ENCODE results near the gene ENC1.
"Not testable (repeated sequence)": the region's sequence is repeated elsewhere in the genome, so short reads cannot be mapped to it uniquely, and the experiment has no call there.

DNA sequence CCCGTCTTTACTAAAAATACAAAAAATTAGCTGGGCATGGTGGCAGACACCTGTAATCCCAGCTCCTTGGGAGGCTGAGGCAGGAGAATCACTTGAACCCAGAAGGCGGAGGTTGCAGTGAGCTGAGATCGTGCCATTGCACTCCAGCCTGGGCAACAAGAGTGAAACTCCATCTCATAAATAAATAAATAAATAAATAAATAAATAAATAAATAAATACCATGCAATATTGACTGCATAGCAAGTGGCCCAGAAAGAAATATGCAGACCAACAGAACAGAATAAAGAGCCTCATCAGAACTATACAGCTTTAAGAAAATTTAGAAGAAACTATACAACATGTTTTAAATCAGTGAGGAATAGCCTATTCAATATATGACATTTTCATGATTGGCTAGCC lies 37.6 kb upstream of the ENC1 start:
- TF ChIP-seq, protein P1, sequence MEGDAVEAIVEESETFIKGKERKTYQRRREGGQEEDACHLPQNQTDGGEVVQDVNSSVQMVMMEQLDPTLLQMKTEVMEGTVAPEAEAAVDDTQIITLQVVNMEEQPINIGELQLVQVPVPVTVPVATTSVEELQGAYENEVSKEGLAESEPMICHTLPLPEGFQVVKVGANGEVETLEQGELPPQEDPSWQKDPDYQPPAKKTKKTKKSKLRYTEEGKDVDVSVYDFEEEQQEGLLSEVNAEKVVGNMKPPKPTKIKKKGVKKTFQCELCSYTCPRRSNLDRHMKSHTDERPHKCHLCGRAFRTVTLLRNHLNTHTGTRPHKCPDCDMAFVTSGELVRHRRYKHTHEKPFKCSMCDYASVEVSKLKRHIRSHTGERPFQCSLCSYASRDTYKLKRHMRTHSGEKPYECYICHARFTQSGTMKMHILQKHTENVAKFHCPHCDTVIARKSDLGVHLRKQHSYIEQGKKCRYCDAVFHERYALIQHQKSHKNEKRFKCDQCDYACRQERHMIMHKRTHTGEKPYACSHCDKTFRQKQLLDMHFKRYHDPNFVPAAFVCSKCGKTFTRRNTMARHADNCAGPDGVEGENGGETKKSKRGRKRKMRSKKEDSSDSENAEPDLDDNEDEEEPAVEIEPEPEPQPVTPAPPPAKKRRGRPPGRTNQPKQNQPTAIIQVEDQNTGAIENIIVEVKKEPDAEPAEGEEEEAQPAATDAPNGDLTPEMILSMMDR (conservative IDR thresholded peaks at IDR 0.05; ENCODE audit: low read length): not testable (repeated sequence)
- not testable (repeated sequence) for TF ChIP-seq EZH2phosphoT487 (IDR thresholded peaks at IDR 0.05; ENCODE audit: borderline replicate concordance, low read depth, low read length)
